A549 treated with AZD9567 at 1 μM for 4 hours (cell line): Measurements from ENCODE around the gene CBX6. TPM values are rescaled to one million over a fixed set of nuclear protein-coding genes. Genes with fewer than 3 reads are reported as not detected.

Experiments used
- total RNA-seq: library from RNA; stranded (reverse); fragments of 200-300 nt; extraction: Qiagen RNA extraction; gene quantifications from 5 replicates; pipeline ENCODE4 v1.2.3, GENCODE V29; 2022; ENCODE audit not compliant: insufficient read depth

Gene CBX6
- total RNA-seq = 27.5 to 30.3 TPM (median 28.6 TPM) in 5 replicates

GRCh38 chr22:38872172-38872830, at the start of gene CBX6:
CBX6 (minus strand) TSS chr22:38872216; CDS start chr22:38872190, 26 bp downstream.

GRCh38 chr22:38843657-38844314, 28.2 kb downstream of the CBX6 start, which contains the start of gene NPTXR:
NPTXR (minus strand) TSS chr22:38844028.

Other genes with a start within 250 kb of the CBX6 start
- 0.67 to 1.0 TPM (median 0.85 TPM) in 4 of 5 replicates, not detected in the other for gene FAM227A, start 215.8 kb downstream of the CBX6 start, total RNA-seq
- 16.6 to 19.8 TPM (median 17.0 TPM) in 5 replicates for gene CBY1, start 215.6 kb downstream of the CBX6 start, total RNA-seq
- gene TOMM22, start 190.3 kb downstream of the CBX6 start, total RNA-seq = 68.2 to 99.2 TPM (median 68.9 TPM) in 5 replicates
- gene JOSD1, start 171.3 kb downstream of the CBX6 start, total RNA-seq = 26.2 to 44.2 TPM (median 28.3 TPM) in 5 replicates
- gene GTPBP1, start 166.3 kb downstream of the CBX6 start, total RNA-seq = 7.7 to 10.6 TPM (median 8.8 TPM) in 5 replicates
- 21.9 to 38.3 TPM (median 35.5 TPM) in 5 replicates for gene SUN2, start 116.2 kb downstream of the CBX6 start, total RNA-seq
- gene DNAL4, start 78.1 kb downstream of the CBX6 start, total RNA-seq = 6.8 to 11.5 TPM (median 10.6 TPM) in 5 replicates
- gene NPTXR, start 28.2 kb downstream of the CBX6 start, total RNA-seq = 9.4 to 11.4 TPM (median 10.5 TPM) in 5 replicates
- 0.06 TPM in 1 of 5 replicates, not detected in the others for gene APOBEC3A, start 85.4 kb upstream of the CBX6 start, total RNA-seq
- 24.7 to 30.0 TPM (median 26.3 TPM) in 5 replicates for gene APOBEC3B, start 110.1 kb upstream of the CBX6 start, total RNA-seq
- gene APOBEC3C, start 142.0 kb upstream of the CBX6 start, total RNA-seq = 23.9 to 33.0 TPM (median 24.2 TPM) in 5 replicates
- 0.20 to 0.48 TPM (median 0.38 TPM) in 4 of 5 replicates, not detected in the other for gene APOBEC3D, start 148.9 kb upstream of the CBX6 start, total RNA-seq
- 1.5 to 2.5 TPM (median 2.1 TPM) in 4 of 5 replicates, not detected in the other for gene APOBEC3F, start 168.6 kb upstream of the CBX6 start, total RNA-seq
- gene APOBEC3G, start 205.1 kb upstream of the CBX6 start, total RNA-seq = 0.06 to 0.08 TPM (median 0.08 TPM) in 3 of 5 replicates, not detected in the others
- gene APOBEC3H, start 225.0 kb upstream of the CBX6 start, total RNA-seq = 0.19 to 0.45 TPM (median 0.31 TPM) in 4 of 5 replicates, not detected in the other